Measurements from ENCODE around the gene OSGEP.
"Not testable (repeated sequence)": the region's sequence is repeated elsewhere in the genome, so short reads cannot be mapped to it uniquely, and the experiment has no call there.

The OSGEP gene

GRCh38 chr14:20469890-20470602 lies 15.4 kb upstream of the OSGEP start:
- peak; percentile 43 to 54 (median 46) for DNase-seq (ENCODE audit: low read depth in 3 of 3)

- peak; percentile 77 to 85 (median 81) for DNase-seq (ENCODE audit: low read depth in 3 of 3)
Measured at GRCh38 chr14:20469242-20469889, 14.8 kb upstream of the OSGEP start, which contains the start of gene PNP. PNP (plus strand) TSS chr14:20469406; CDS start chr14:20469525, 119 bp downstream.

- no peak for DNase-seq (ENCODE audit: low read depth in 3 of 3)
Measured at GRCh38 chr14:20468764-20469241, 14.2 kb upstream of the OSGEP start.

- DNase-seq (ENCODE audit: low read depth in 3 of 3), result peak; percentile 93 to 97 (median 95)
Measured at GRCh38 chr14:20461225-20462141, 6.9 kb upstream of the OSGEP start, which contains the start of gene PIP4P1. PIP4P1 (minus strand) TSS chr14:20461434; CDS start chr14:20461325, 109 bp downstream.

- peak in 1 of 3 donors; percentile 37 for DNase-seq (ENCODE audit: low read depth in 3 of 3)
Measured at GRCh38 chr14:20460458-20461224, 6.0 kb upstream of the OSGEP start.

- DNase-seq (ENCODE audit: low read depth in 3 of 3), result no peak
Measured at GRCh38 chr14:20458031-20458789, 3.6 kb upstream of the OSGEP start.

GRCh38 chr14:20456971-20457370 lies 2.4 kb upstream of the OSGEP start:
- DNase-seq (ENCODE audit: low read depth in 3 of 3), result no peak

GRCh38 chr14:20455355-20456300 lies 1.0 kb upstream of the OSGEP start:
- peak in 2 of 3 donors; percentile 52 to 66 for DNase-seq (ENCODE audit: low read depth in 3 of 3)

- not testable (repeated sequence) for DNase-seq (ENCODE audit: low read depth in 3 of 3)
Measured at GRCh38 chr14:20452831-20453230, 1.8 kb downstream of the OSGEP start.

GRCh38 chr14:20446889-20447288 lies 7.7 kb downstream of the OSGEP start:
- DNase-seq (ENCODE audit: low read depth in 3 of 3), result no peak

GRCh38 chr14:20443650-20444049 lies 11.0 kb downstream of the OSGEP start:
- DNase-seq (ENCODE audit: low read depth in 3 of 3), result not testable (repeated sequence)

GRCh38 chr14:20441461-20441860 lies 13.2 kb downstream of the OSGEP start:
- no peak for DNase-seq (ENCODE audit: low read depth in 3 of 3)

- peak in 1 of 3 donors; percentile 12 for DNase-seq (ENCODE audit: low read depth in 3 of 3)
Measured at GRCh38 chr14:20440882-20441281, 13.7 kb downstream of the OSGEP start.

- DNase-seq (ENCODE audit: low read depth in 3 of 3), result no peak
Measured at GRCh38 chr14:20440465-20440864, 14.1 kb downstream of the OSGEP start.

GRCh38 chr14:20438664-20439063 lies 15.9 kb downstream of the OSGEP start:
- no peak for DNase-seq (ENCODE audit: low read depth in 3 of 3)

- DNase-seq (ENCODE audit: low read depth in 3 of 3), result no peak
Measured at GRCh38 chr14:20436363-20436755, 18.3 kb downstream of the OSGEP start.

GRCh38 chr14:20435582-20436362 lies 18.8 kb downstream of the OSGEP start, which contains the start of gene KLHL33:
KLHL33 (minus strand) TSS chr14:20436166; CDS start chr14:20435811, 355 bp downstream.
- no peak for DNase-seq (ENCODE audit: low read depth in 3 of 3)

Data from stimulated activated CD4-positive, alpha-beta T cell treated with anti-CD3 and anti-CD28 coated beads, TNF-alpha, amount 100 ng/mL, for 48 hours (primary cell).